Neutrophil (primary cell): ENCODE measurements around the gene PPHLN1.

Experiments
- H3K27ac ChIP-seq: fragments of 200-600 bp; sonication (generic); 2 replicates; pipeline ENCODE4 v1.5.1; 2016; ENCODE audit warnings: mild to moderate bottlenecking, moderate library complexity
- H3K27me3 ChIP-seq: fragments of 200-600 bp; sonication (generic); 2 replicates; pipeline ENCODE4 v1.6.0; 2016; ENCODE audit warnings: mild to moderate bottlenecking
- H3K36me3 ChIP-seq: fragments of 200-600 bp; sonication (generic); 2 replicates; pipeline ENCODE4 v1.5.1; 2017
- H3K4me1 ChIP-seq, 2 experiments: fragments of 200-600 bp in 1 of 2; sonication (generic) in 1 of 2; 1 replicate in 1 of 2; 2 replicates in 1 of 2; pipeline versions ENCODE4 v1.5.1 to v1.6.1; 2013 to 2016; ENCODE audit warnings: low read depth in 1 of 2, low read length in 1 of 2, mild to moderate bottlenecking in 1 of 2, moderate library complexity in 1 of 2; ENCODE audit not compliant: control insufficient read depth in 1 of 2, insufficient read depth in 1 of 2
- H3K4me3 ChIP-seq, 2 experiments: fragments of 200-600 bp in 1 of 2; sonication (generic) in 1 of 2; 1 replicate in 1 of 2; 2 replicates in 1 of 2; pipeline ENCODE4 v1.5.1; 2013 to 2016; ENCODE audit warnings: low read depth in 1 of 2, low read length in 1 of 2, mild to moderate bottlenecking in 1 of 2, moderate library complexity in 1 of 2
- H3K9me3 ChIP-seq: fragments of 200-600 bp; sonication (generic); 2 replicates; pipeline ENCODE4 v1.5.1; 2016
- TF ChIP-seq, protein P1 (sequence below): fragments of 200-600 bp; sonication (generic); IDR thresholded peaks from 2 replicates; pipeline ENCODE4 v1.5.1; 2016; ENCODE audit warnings: antibody characterized with exemption

The PPHLN1 gene

GRCh38 chr12:42402821-42403411 is 76.9 kb downstream of the PPHLN1 start:
- Histone ChIP-seq H3K27ac (no peak overlapping the region), H3K4me1 (no peaks in the 10 kb centered on the region), H3K9me3 (no peaks in the 10 kb centered on the region), H3K4me3 (no peak overlapping the region), H3K27me3 (no peaks in the 10 kb centered on the region), H3K36me3 (peaks cover 36% of the 10 kb centered on the region)
- TF ChIP-seq, protein P1, sequence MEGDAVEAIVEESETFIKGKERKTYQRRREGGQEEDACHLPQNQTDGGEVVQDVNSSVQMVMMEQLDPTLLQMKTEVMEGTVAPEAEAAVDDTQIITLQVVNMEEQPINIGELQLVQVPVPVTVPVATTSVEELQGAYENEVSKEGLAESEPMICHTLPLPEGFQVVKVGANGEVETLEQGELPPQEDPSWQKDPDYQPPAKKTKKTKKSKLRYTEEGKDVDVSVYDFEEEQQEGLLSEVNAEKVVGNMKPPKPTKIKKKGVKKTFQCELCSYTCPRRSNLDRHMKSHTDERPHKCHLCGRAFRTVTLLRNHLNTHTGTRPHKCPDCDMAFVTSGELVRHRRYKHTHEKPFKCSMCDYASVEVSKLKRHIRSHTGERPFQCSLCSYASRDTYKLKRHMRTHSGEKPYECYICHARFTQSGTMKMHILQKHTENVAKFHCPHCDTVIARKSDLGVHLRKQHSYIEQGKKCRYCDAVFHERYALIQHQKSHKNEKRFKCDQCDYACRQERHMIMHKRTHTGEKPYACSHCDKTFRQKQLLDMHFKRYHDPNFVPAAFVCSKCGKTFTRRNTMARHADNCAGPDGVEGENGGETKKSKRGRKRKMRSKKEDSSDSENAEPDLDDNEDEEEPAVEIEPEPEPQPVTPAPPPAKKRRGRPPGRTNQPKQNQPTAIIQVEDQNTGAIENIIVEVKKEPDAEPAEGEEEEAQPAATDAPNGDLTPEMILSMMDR = no peak

GRCh38 chr12:42407306-42407705 is 81.3 kb downstream of the PPHLN1 start:
- Histone ChIP-seq H3K36me3 (peaks cover 9% of the 10 kb centered on the region), H3K27ac (no peak overlapping the region), H3K4me1 (no peaks in the 10 kb centered on the region), H3K27me3 (no peaks in the 10 kb centered on the region), H3K9me3 (no peaks in the 10 kb centered on the region), H3K4me3 (no peak overlapping the region)
- TF ChIP-seq, protein P1 = no peak

DNA sequence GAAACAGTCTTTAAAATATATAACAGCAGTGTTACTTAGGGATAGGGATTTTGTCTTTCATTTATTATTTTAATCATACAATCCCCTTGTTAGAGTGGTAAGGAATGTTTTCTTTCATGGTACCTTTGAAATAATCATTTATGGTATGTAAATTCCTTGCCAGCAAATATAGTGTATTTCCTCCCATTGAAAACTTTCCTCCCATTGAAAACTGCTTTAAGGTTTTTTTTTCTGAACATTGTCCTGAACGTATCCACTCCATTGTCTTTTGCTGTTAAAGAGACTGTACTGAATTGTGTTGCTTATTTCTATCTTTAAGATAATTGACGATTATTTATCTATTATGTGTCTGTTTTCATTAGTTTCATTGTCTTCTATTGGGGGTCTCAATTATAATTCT is 83.5 kb downstream of the PPHLN1 start:
- Histone ChIP-seq H3K27ac (no peak overlapping the region), H3K9me3 (no peaks in the 10 kb centered on the region), H3K27me3 (no peaks in the 10 kb centered on the region), H3K4me1 (no peaks in the 10 kb centered on the region), H3K36me3 (peaks cover 9% of the 10 kb centered on the region), H3K4me3 (no peak overlapping the region)
- TF ChIP-seq, protein P1 = no peak

DNA sequence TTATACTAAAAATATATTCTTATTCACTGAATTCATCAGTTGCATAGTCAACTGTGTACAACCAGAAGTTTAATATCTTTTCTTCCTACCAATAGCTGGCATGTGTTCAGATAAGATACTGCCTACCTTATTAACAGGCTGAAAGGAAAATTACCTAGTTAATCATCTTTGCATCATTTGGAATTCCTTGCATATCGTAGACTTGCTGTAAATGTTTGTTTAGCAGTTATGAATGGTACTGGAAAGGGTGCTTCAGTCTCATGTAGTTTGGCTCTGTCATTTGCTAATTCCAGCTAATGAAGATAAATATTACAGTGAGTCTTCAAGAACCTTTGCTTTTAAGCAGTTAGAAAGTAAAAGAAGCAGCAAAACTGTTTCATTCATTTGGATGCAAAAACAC is 84.4 kb downstream of the PPHLN1 start:
- H3K27me3 ChIP-seq = no peaks in the 10 kb centered on the region
- no peak overlapping the region for H3K27ac ChIP-seq
- no peak overlapping the region for H3K4me3 ChIP-seq
- H3K36me3 ChIP-seq = peaks cover 9% of the 10 kb centered on the region
- H3K9me3 ChIP-seq = no peaks in the 10 kb centered on the region
- no peaks in the 10 kb centered on the region for H3K4me1 ChIP-seq
- TF ChIP-seq, protein P1 = no peak

- Histone ChIP-seq H3K4me1 (peaks cover 0 to 11% of the 10 kb centered on the region in 2 experiments), H3K4me3 (no peak overlapping the region), H3K27ac (no peak overlapping the region), H3K36me3 (no peaks in the 10 kb centered on the region), H3K27me3 (no peaks in the 10 kb centered on the region), H3K9me3 (no peaks in the 10 kb centered on the region)
- TF ChIP-seq, protein P1 = no peak
Observed at GRCh38 chr12:42420395-42420794, 94.4 kb downstream of the PPHLN1 start.
